SK-N-SH treated with all-trans-retinoic acid at 6 μM for 48 hours (cell line): Measurements from ENCODE around the gene OR2T6.

Experiments
- ATAC-seq: fragments of 200-7000 bp; cut with Tn5 transposase; 3 replicates; pipeline ENCODE4 v1.9.1; 2020; ENCODE audit warnings: mild to moderate bottlenecking, moderate library complexity
- BACH2 ChIP-seq: fragments of 250-450 bp; sonication (Bioruptor Pico); IDR thresholded peaks from 2 replicates; pipeline ENCODE4 v1.9.0; 2021; ENCODE audit warnings: mild to moderate bottlenecking, borderline replicate concordance
- CSDC2 ChIP-seq: fragments of 250-450 bp; sonication (Bioruptor Pico); IDR thresholded peaks from 2 replicates; pipeline ENCODE4 v1.5.0; 2020; ENCODE audit warnings: mild to moderate bottlenecking, moderate library complexity
- ESRRG ChIP-seq: fragments of 250-450 bp; sonication (Bioruptor Pico); IDR thresholded peaks from 2 replicates; pipeline ENCODE4 v1.6.1; 2021; ENCODE audit warnings: mild to moderate bottlenecking
- GLIS3 ChIP-seq: fragments of 250-450 bp; sonication (Bioruptor Pico); IDR thresholded peaks from 2 replicates; pipeline ENCODE4 v1.5.0; 2020; ENCODE audit warnings: mild to moderate bottlenecking, moderate library complexity
- ISL1 ChIP-seq: fragments of 250-450 bp; sonication (Bioruptor Pico); IDR thresholded peaks from 2 replicates; pipeline ENCODE4 v2.1.2; 2022; ENCODE audit warnings: mild to moderate bottlenecking, moderate library complexity
- OSR1 ChIP-seq: fragments of 250-450 bp; sonication (Bioruptor Pico); IDR thresholded peaks from 2 replicates; pipeline ENCODE4 v1.8.0; 2022; ENCODE audit warnings: moderate library complexity, mild to moderate bottlenecking, inconsistent platforms
- PPARA ChIP-seq: fragments of 250-450 bp; sonication (Bioruptor Pico); IDR thresholded peaks from 2 replicates; pipeline ENCODE4 v1.5.0; 2020; ENCODE audit warnings: mild to moderate bottlenecking, borderline replicate concordance
- RARB ChIP-seq: fragments of 250-450 bp; sonication (Bioruptor Pico); IDR thresholded peaks from 2 replicates; pipeline ENCODE4 v1.8.0; 2021; ENCODE audit warnings: mild to moderate bottlenecking, moderate library complexity
- SNAI2 ChIP-seq: fragments of 250-450 bp; sonication (Bioruptor Pico); IDR thresholded peaks from 2 replicates; pipeline ENCODE4 v1.5.0; 2020; ENCODE audit warnings: mild to moderate bottlenecking, moderate library complexity
- TCF4 ChIP-seq: fragments of 250-450 bp; sonication (Bioruptor Pico); IDR thresholded peaks from 2 replicates; pipeline ENCODE4 v1.8.0; 2021; ENCODE audit warnings: mild to moderate bottlenecking, moderate library complexity, borderline replicate concordance
- TOX ChIP-seq: fragments of 250-450 bp; sonication (Bioruptor Pico); IDR thresholded peaks from 2 replicates; pipeline ENCODE4 v1.8.0; 2021; ENCODE audit warnings: mild to moderate bottlenecking, moderate library complexity, borderline replicate concordance
- ZC3H10 ChIP-seq: fragments of 250-450 bp; sonication (Bioruptor Pico); IDR thresholded peaks from 2 replicates; pipeline ENCODE4 v1.5.1; 2021; ENCODE audit warnings: mild to moderate bottlenecking, moderate library complexity
- ZFP3 ChIP-seq: fragments of 250-450 bp; sonication (Bioruptor Pico); IDR thresholded peaks from 2 replicates; pipeline ENCODE4 v1.5.0; 2020; ENCODE audit warnings: mild to moderate bottlenecking, moderate library complexity
- ZFP30 ChIP-seq: fragments of 450-650 bp; formaldehyde crosslinking; IDR thresholded peaks from 2 replicates; pipeline ENCODE4 v1.5.0; 2022; ENCODE audit warnings: mild to moderate bottlenecking, moderate library complexity
- ZNF565 ChIP-seq: fragments of 450-650 bp; formaldehyde crosslinking; conservative IDR thresholded peaks from 2 replicates; pipeline ENCODE4 v1.5.0; 2020; ENCODE audit warnings: low read depth, mild to moderate bottlenecking, moderate library complexity
- ZNF70 ChIP-seq: fragments of 450-650 bp; formaldehyde crosslinking; IDR thresholded peaks from 2 replicates; pipeline ENCODE4 v1.5.0; 2020; ENCODE audit warnings: mild to moderate bottlenecking, moderate library complexity
- ZNF8 ChIP-seq: fragments of 450-650 bp; formaldehyde crosslinking; IDR thresholded peaks from 2 replicates; pipeline ENCODE4 v1.5.0; 2020; ENCODE audit warnings: mild to moderate bottlenecking, moderate library complexity
- TF ChIP-seq, protein P1 (sequence below): fragments of 250-450 bp; sonication (Bioruptor Pico); IDR thresholded peaks from 2 replicates; pipeline ENCODE4 v1.5.0; 2020; ENCODE audit warnings: mild to moderate bottlenecking, moderate library complexity
- TF ChIP-seq, protein P2 (sequence below): fragments of 250-450 bp; sonication (Bioruptor Pico); IDR thresholded peaks from 2 replicates; pipeline ENCODE4 v1.8.0; 2020; ENCODE audit warnings: mild to moderate bottlenecking, moderate library complexity, borderline replicate concordance
- TF ChIP-seq, protein P3 (sequence below): fragments of 250-450 bp; sonication (Bioruptor Pico); IDR thresholded peaks from 2 replicates; pipeline ENCODE4 v1.5.1; 2021; ENCODE audit warnings: mild to moderate bottlenecking, moderate library complexity
- TF ChIP-seq, protein P4 (sequence below): fragments of 250-450 bp; sonication (Bioruptor Pico); IDR thresholded peaks from 2 replicates; pipeline ENCODE4 v1.8.0; 2021; ENCODE audit warnings: low read depth, mild to moderate bottlenecking, moderate library complexity, borderline replicate concordance
- TF ChIP-seq, protein P5 (sequence below): fragments of 250-450 bp; sonication (Bioruptor Pico); IDR thresholded peaks from 2 replicates; pipeline ENCODE4 v1.5.1; 2020; ENCODE audit warnings: low read depth, mild to moderate bottlenecking, moderate library complexity

OR2T6 gene

DNA sequence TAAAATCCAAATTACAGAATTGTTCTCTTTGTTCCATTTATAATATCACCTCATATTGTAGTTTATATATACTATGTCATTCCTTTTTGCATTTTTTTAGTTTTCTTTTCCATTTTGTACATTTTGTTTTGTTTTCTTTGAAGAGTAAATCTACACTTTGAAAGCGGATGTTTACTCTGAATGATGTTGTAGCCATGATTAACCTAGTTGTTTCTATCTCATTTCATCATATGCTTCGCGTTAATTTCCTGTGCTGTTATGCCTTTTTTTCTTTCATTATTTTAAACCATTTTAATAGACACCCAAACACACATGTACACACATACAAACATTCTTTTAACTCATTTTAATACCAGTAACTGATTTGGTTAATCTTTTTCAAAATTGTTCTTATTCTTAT lies 5.3 kb downstream of the OR2T6 start (continued):
- TF ChIP-seq, protein P1, sequence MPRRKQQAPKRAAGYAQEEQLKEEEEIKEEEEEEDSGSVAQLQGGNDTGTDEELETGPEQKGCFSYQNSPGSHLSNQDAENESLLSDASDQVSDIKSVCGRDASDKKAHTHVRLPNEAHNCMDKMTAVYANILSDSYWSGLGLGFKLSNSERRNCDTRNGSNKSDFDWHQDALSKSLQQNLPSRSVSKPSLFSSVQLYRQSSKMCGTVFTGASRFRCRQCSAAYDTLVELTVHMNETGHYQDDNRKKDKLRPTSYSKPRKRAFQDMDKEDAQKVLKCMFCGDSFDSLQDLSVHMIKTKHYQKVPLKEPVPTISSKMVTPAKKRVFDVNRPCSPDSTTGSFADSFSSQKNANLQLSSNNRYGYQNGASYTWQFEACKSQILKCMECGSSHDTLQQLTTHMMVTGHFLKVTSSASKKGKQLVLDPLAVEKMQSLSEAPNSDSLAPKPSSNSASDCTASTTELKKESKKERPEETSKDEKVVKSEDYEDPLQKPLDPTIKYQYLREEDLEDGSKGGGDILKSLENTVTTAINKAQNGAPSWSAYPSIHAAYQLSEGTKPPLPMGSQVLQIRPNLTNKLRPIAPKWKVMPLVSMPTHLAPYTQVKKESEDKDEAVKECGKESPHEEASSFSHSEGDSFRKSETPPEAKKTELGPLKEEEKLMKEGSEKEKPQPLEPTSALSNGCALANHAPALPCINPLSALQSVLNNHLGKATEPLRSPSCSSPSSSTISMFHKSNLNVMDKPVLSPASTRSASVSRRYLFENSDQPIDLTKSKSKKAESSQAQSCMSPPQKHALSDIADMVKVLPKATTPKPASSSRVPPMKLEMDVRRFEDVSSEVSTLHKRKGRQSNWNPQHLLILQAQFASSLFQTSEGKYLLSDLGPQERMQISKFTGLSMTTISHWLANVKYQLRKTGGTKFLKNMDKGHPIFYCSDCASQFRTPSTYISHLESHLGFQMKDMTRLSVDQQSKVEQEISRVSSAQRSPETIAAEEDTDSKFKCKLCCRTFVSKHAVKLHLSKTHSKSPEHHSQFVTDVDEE (CRISPR knock-in tag), result no peak
- TF ChIP-seq ESRRG (CRISPR knock-in tag) (no peak), PPARA (no peak), ZNF8 (CRISPR knock-in tag) (no peak)

DNA sequence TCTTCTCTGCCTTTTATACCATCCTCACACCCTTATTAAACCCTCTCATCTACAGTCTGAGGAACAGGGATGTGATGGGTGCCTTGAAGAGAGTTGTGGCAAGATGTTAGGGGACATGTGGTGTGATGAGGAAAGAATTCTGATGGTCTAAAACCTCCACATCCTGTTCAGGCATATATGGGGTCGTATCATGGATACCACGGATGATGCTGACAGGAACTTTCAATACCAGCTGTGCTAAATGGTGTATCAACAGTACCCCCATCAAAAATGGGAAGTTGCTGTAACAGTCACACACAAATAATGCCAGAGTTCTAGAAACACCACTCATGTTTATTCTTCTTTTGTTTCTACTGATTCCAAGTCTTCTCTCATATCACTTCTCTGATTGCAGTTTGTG lies 12.9 kb downstream of the OR2T6 start:
- no peak for ATAC-seq
- TF ChIP-seq, protein P2, sequence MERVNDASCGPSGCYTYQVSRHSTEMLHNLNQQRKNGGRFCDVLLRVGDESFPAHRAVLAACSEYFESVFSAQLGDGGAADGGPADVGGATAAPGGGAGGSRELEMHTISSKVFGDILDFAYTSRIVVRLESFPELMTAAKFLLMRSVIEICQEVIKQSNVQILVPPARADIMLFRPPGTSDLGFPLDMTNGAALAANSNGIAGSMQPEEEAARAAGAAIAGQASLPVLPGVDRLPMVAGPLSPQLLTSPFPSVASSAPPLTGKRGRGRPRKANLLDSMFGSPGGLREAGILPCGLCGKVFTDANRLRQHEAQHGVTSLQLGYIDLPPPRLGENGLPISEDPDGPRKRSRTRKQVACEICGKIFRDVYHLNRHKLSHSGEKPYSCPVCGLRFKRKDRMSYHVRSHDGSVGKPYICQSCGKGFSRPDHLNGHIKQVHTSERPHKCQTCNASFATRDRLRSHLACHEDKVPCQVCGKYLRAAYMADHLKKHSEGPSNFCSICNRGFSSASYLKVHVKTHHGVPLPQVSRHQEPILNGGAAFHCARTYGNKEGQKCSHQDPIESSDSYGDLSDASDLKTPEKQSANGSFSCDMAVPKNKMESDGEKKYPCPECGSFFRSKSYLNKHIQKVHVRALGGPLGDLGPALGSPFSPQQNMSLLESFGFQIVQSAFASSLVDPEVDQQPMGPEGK, result no peak
- TF ChIP-seq OSR1 (CRISPR knock-in tag) (no peak), BACH2 (no peak), ZC3H10 (CRISPR knock-in tag) (no peak), SNAI2 (CRISPR knock-in tag) (no peak), GLIS3 (CRISPR knock-in tag) (no peak), ZNF8 (CRISPR knock-in tag) (no peak), ISL1 (CRISPR knock-in tag) (no peak), ZNF70 (CRISPR knock-in tag) (no peak), TCF4 (no peak), TOX (CRISPR knock-in tag) (no peak), PPARA (no peak), RARB (no peak), CSDC2 (no peak), ESRRG (CRISPR knock-in tag) (no peak), ZFP30 (CRISPR knock-in tag) (no peak)
- TF ChIP-seq, protein P3, sequence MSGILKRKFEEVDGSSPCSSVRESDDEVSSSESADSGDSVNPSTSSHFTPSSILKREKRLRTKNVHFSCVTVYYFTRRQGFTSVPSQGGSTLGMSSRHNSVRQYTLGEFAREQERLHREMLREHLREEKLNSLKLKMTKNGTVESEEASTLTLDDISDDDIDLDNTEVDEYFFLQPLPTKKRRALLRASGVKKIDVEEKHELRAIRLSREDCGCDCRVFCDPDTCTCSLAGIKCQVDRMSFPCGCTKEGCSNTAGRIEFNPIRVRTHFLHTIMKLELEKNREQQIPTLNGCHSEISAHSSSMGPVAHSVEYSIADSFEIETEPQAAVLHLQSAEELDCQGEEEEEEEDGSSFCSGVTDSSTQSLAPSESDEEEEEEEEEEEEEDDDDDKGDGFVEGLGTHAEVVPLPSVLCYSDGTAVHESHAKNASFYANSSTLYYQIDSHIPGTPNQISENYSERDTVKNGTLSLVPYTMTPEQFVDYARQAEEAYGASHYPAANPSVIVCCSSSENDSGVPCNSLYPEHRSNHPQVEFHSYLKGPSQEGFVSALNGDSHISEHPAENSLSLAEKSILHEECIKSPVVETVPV (CRISPR knock-in tag), result no peak
- TF ChIP-seq, protein P4, sequence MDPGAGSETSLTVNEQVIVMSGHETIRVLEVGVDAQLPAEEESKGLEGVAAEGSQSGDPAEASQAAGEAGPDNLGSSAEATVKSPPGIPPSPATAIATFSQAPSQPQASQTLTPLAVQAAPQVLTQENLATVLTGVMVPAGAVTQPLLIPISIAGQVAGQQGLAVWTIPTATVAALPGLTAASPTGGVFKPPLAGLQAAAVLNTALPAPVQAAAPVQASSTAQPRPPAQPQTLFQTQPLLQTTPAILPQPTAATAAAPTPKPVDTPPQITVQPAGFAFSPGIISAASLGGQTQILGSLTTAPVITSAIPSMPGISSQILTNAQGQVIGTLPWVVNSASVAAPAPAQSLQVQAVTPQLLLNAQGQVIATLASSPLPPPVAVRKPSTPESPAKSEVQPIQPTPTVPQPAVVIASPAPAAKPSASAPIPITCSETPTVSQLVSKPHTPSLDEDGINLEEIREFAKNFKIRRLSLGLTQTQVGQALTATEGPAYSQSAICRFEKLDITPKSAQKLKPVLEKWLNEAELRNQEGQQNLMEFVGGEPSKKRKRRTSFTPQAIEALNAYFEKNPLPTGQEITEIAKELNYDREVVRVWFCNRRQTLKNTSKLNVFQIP (CRISPR knock-in tag), result no peak
- TF ChIP-seq, protein P1 (CRISPR knock-in tag), result no peak
- TF ChIP-seq, protein P5, sequence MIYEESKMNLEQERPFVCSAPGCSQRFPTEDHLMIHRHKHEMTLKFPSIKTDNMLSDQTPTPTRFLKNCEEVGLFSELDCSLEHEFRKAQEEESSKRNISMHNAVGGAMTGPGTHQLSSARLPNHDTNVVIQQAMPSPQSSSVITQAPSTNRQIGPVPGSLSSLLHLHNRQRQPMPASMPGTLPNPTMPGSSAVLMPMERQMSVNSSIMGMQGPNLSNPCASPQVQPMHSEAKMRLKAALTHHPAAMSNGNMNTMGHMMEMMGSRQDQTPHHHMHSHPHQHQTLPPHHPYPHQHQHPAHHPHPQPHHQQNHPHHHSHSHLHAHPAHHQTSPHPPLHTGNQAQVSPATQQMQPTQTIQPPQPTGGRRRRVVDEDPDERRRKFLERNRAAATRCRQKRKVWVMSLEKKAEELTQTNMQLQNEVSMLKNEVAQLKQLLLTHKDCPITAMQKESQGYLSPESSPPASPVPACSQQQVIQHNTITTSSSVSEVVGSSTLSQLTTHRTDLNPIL, result no peak

DNA sequence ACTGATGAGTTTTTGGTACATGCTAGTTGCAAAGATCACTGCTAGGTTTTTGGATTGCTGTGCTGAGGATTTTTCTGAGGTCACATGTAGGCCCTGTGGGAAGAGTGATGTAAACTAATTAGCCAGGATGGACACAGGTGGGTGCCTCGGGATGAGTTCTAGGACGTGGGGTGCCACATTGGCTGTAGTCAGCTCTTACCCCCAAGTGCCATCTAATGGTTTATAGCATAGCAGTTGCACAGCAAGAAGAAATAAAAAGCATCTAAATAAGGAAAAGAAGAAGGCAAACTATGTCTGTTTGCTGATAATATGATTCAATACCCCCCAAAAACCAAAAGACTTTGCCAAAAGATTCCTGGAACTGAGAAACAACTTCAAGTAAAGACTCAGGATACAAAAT lies 17.5 kb downstream of the OR2T6 start:
- no peak for ATAC-seq
- TF ChIP-seq CSDC2, result no peak
- TF ChIP-seq ISL1 (CRISPR knock-in tag), result no peak
- TF ChIP-seq, protein P4 (CRISPR knock-in tag), result no peak
- TF ChIP-seq ZNF565, result no peak
- TF ChIP-seq GLIS3 (CRISPR knock-in tag), result no peak
- no peak for TF ChIP-seq ESRRG (CRISPR knock-in tag)
- no peak for TF ChIP-seq OSR1 (CRISPR knock-in tag)
- TF ChIP-seq ZC3H10 (CRISPR knock-in tag), result no peak
- TF ChIP-seq SNAI2 (CRISPR knock-in tag), result no peak
- TF ChIP-seq ZFP3 (CRISPR knock-in tag), result no peak
- TF ChIP-seq, protein P5, result no peak
- TF ChIP-seq, protein P3 (CRISPR knock-in tag), result no peak
